ENCODE data around the gene DGKE.

GRCh38 chr17:56804454-56804853 is 29.5 kb upstream of the DGKE start:
- no peak for TF ChIP-seq CTCF (CRISPR knock-in tag; IDR thresholded peaks at IDR 0.05)
- no peak for TF ChIP-seq POLR2A (IDR thresholded peaks at IDR 0.05; ENCODE audit: insufficient read depth in 1 of 2, low read depth in 2 of 2, low read length in 2 of 2)
- TF ChIP-seq EZH2 (conservative IDR thresholded peaks at IDR 0.05; ENCODE audit: low read depth, low read length) = no peak
- TF ChIP-seq MEIS2 (CRISPR knock-in tag; IDR thresholded peaks at IDR 0.05) = no peak

All from HepG2 (cell line).